SU-DHL-6 (cell line): ENCODE results near the gene LTBP2.

Source experiments
- EZH2phosphoT487 ChIP-seq: fragments of 200-600 bp; sonication (generic), shearing (Covaris generic); conservative IDR thresholded peaks from 2 replicates; pipeline ENCODE4 v1.6.1; 2018; ENCODE audit warnings: mild to moderate bottlenecking, antibody characterized with exemption, low read length, moderate library complexity, mixed read lengths
- TF ChIP-seq, protein P1 (sequence below): fragments of 200-600 bp; sonication (generic); IDR thresholded peaks from one replicate; pipeline ENCODE4 v1.5.1; 2017; ENCODE audit warnings: antibody characterized with exemption, mild to moderate bottlenecking, low read length, moderate library complexity; ENCODE audit not compliant: insufficient read depth, poor library complexity, severe bottlenecking

DNA sequence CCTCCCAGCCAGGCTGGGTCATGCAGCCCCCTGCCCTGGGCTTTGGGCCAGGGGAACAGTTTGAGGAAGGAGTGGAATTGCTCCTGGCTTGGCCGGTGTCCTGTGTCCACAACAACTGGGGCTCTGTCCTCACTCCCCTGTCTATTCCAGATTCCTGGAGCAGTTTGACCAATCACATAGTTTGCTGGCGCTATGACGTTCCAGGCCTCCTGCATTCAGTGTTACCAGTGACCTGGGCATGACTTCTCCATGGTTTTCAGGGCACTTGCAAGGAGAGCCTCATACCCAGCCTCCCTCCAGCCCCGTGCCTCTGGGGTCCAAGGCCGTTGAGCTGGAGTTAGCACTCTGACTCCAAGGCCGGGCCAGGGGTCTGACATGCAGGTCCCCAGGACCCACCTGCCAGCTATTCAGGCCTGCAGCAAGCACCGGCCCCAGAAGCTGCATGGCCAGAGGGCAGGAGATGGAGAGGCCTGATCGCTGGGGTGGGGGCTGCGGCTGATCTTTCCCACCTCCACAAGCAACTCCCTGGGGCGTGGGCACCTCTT, 84.2 kb downstream of the LTBP2 start:
- TF ChIP-seq, protein P1, sequence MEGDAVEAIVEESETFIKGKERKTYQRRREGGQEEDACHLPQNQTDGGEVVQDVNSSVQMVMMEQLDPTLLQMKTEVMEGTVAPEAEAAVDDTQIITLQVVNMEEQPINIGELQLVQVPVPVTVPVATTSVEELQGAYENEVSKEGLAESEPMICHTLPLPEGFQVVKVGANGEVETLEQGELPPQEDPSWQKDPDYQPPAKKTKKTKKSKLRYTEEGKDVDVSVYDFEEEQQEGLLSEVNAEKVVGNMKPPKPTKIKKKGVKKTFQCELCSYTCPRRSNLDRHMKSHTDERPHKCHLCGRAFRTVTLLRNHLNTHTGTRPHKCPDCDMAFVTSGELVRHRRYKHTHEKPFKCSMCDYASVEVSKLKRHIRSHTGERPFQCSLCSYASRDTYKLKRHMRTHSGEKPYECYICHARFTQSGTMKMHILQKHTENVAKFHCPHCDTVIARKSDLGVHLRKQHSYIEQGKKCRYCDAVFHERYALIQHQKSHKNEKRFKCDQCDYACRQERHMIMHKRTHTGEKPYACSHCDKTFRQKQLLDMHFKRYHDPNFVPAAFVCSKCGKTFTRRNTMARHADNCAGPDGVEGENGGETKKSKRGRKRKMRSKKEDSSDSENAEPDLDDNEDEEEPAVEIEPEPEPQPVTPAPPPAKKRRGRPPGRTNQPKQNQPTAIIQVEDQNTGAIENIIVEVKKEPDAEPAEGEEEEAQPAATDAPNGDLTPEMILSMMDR, result no peak
- no peak for TF ChIP-seq EZH2phosphoT487
